Left cardiac atrium (tissue), 4 donors: Measurements from ENCODE around the gene PARN. TPM values are rescaled to one million over a fixed set of nuclear protein-coding genes. Genes with fewer than 3 reads are reported as not detected.

Experiments
- ATAC-seq, 2 donors: fragments of 200-7000 bp; cut with Tn5 transposase; one replicate each; pipeline ENCODE4 v1.9.1; 2020; ENCODE audit warnings: mild to moderate bottlenecking in 2 of 2, moderate library complexity in 2 of 2
- DNase-seq: peaks from one replicate; pipeline ENCODE4 v3.0.0-alpha.2; 2020
- intact Hi-C, 2 donors: fragments of 100-400 bp; cut with DNase I; formaldehyde crosslinking; loops; one replicate each; pipeline versions ENCODE4 v1.14.1 to v1.15.1; 2022 to 2023
- total RNA-seq, 2 donors: library from RNA; stranded (reverse); fragmentation: NEBNext Ultra II Directional; extraction: Animal tissue kit (Norgen Biotek cat#: 25700); gene quantifications; one replicate each; pipeline ENCODE4 v1.2.1, GENCODE V29; 2021
- donor health status: DM: no; HTN: yes; CAD: no.
- donor health status: DM: no; HTN: yes; CAD: no; lungs with severe emphysema.
- donor health status: DM: yes; HTN: yes; CAD: no.
- donor health status: Dilated cardiomyopathy.

Gene PARN
- total RNA-seq, 2 donors from 2014 or later, result 17.3 to 18.9 TPM

- DNase-seq (no peak), ATAC-seq (no peak)
- intact Hi-C loops, result no loop called here
These were observed 139.8 kb downstream of the PARN start for GRCh38 chr16:14490235-14490634.

GRCh38 chr16:14489460-14489859 is 140.6 kb downstream of the PARN start:
- peak in 1 of 2 donors; percentile 21 for ATAC-seq
- no peak for DNase-seq
- intact Hi-C loops, result no loop called here

GRCh38 chr16:14487579-14487978 is 142.5 kb downstream of the PARN start:
- DNase-seq (no peak), ATAC-seq (no peak)
- intact Hi-C loops, result no loop called here

GRCh38 chr16:14486520-14487303 is 143.3 kb downstream of the PARN start:
- DNase-seq, result peak; percentile 87
- peak; percentile 85 to 96 for ATAC-seq
- intact Hi-C loops, result no loop called here

- ATAC-seq, result peak in 1 of 2 donors; percentile 6
- intact Hi-C loops, result no loop called here
- DNase-seq, result no peak
These were observed 144.1 kb downstream of the PARN start for GRCh38 chr16:14485811-14486519.

GRCh38 chr16:14485121-14485551 is 144.9 kb downstream of the PARN start:
- DNase-seq, result no peak
- intact Hi-C loops, result no loop called here
- no peak for ATAC-seq

GRCh38 chr16:14483819-14484385 is 146.2 kb downstream of the PARN start:
- intact Hi-C loops, result no loop called here
- no peak for DNase-seq
- no peak for ATAC-seq

- DNase-seq (no peak), ATAC-seq (no peak)
- intact Hi-C loops, result no loop called here
These were observed 153.9 kb downstream of the PARN start for GRCh38 chr16:14476183-14476582.

GRCh38 chr16:14475370-14476139 is 154.5 kb downstream of the PARN start:
- DNase-seq, result no peak
- intact Hi-C loops, result no loop called here
- no peak for ATAC-seq

- DNase-seq, result no peak
- intact Hi-C loops, result no loop called here
- no peak for ATAC-seq
These were observed 156.6 kb downstream of the PARN start for GRCh38 chr16:14473488-14473887.

- DNase-seq (no peak), ATAC-seq (no peak)
- intact Hi-C loops, result no loop called here
These were observed 157.7 kb downstream of the PARN start for GRCh38 chr16:14472357-14472756.

- no peak for ATAC-seq
- no peak for DNase-seq
- intact Hi-C loops, result no loop called here
These were observed 159.3 kb downstream of the PARN start for GRCh38 chr16:14470788-14471187.

GRCh38 chr16:14465799-14466198 is 164.3 kb downstream of the PARN start:
- no peak for ATAC-seq
- no peak for DNase-seq
- intact Hi-C loops, result no loop called here

GRCh38 chr16:14464796-14465195 is 165.3 kb downstream of the PARN start:
- intact Hi-C loops, result no loop called here
- no peak for ATAC-seq
- no peak for DNase-seq

- ATAC-seq (no peak), DNase-seq (no peak)
- intact Hi-C loops, result no loop called here
These were observed 165.9 kb downstream of the PARN start for GRCh38 chr16:14464192-14464591.

GRCh38 chr16:14462811-14463210 is 167.2 kb downstream of the PARN start:
- intact Hi-C loops, result no loop called here
- no peak for ATAC-seq
- DNase-seq, result no peak

- intact Hi-C loops, result no loop called here
- DNase-seq (no peak), ATAC-seq (peak; percentile 59 to 96)
These were observed 169.3 kb downstream of the PARN start for GRCh38 chr16:14460726-14461125.

- no peak for ATAC-seq
- no peak for DNase-seq
- intact Hi-C loops, result no loop called here
These were observed 171.5 kb downstream of the PARN start for GRCh38 chr16:14458576-14458975.

- no peak for ATAC-seq
- intact Hi-C loops, result no loop called here
- no peak for DNase-seq
These were observed 173.1 kb downstream of the PARN start for GRCh38 chr16:14456793-14457481.
